HepG2 (cell line): ENCODE measurements around the gene PRRT1.

Source experiments
- CREB1 ChIP-seq, 2 experiments: fragments of 450-650 bp in 1 of 2; IDR thresholded peaks; 2 replicates each; pipeline ENCODE4 v1.6.1; 2016 to 2017; ENCODE audit warnings: control low read depth in 1 of 2, mild to moderate bottlenecking in 1 of 2, missing compliant biosample characterization in 1 of 2, missing genetic modification characterization in 1 of 2
- HNRNPH1 ChIP-seq: fragments of 200-400 bp; formaldehyde crosslinking; optimal IDR thresholded peaks from 2 replicates; pipeline ENCODE3; 2017; ENCODE audit warnings: mild to moderate bottlenecking, low read depth, low read length
- NR3C1 ChIP-seq: sonication (generic); formaldehyde crosslinking; IDR thresholded peaks from 2 replicates; pipeline ENCODE4 v1.4.0; 2020; ENCODE audit warnings: missing genetic modification reagents
- PHF8 ChIP-seq: sonication (generic); formaldehyde crosslinking; IDR thresholded peaks from 2 replicates; pipeline ENCODE4 v1.5.0; 2020; ENCODE audit warnings: missing genetic modification reagents
- SIN3A ChIP-seq: IDR thresholded peaks from 2 replicates; pipeline ENCODE4 v1.6.1; 2011; ENCODE audit warnings: low read depth, mild to moderate bottlenecking, control low read depth, low read length, borderline replicate concordance
- ZNF607 ChIP-seq: sonication (generic); formaldehyde crosslinking; IDR thresholded peaks from 2 replicates; pipeline ENCODE4 v1.5.1; 2020; ENCODE audit warnings: missing genetic modification reagents, mild to moderate bottlenecking, borderline replicate concordance

DNA sequence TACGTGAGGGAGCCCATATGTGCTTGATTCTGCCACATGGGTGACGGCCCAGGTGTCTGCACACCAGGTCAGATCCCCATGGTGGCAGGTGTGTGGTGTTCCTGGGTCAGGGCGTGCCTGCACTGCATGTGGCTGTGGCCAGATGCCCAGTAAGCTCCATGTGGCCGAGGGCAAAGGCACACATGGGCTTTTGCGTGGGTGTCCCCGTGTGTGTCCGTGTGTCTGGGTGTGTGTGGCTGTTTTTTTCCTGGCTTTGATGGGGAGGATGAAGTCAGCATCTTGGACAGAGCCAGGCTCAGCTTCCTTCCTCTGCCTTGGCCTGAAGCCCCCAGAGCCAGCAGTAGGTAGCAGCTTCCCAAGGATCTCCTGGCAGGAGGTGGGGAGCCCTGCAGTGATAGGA is 41.1 kb downstream of the PRRT1 start:
- no peak for TF ChIP-seq PHF8
- no peak for TF ChIP-seq ZNF607
- no peak for TF ChIP-seq CREB1 (IDR thresholded peaks at IDR 0.05)
- no peak for TF ChIP-seq CREB1 (CRISPR knock-in tag; IDR thresholded peaks at IDR 0.05)
- no peak for TF ChIP-seq HNRNPH1
- no peak for TF ChIP-seq NR3C1 (CRISPR knock-in tag)
- no peak for TF ChIP-seq SIN3A
